GM21360 (cell line): ENCODE measurements around the gene DTNBP1.

ENCODE experiments used
- ATAC-seq: cut with Tn5 transposase; IDR thresholded peaks from one replicate; pipeline ENCODE4 v1.9.1; 2021; ENCODE audit warnings: mild to moderate bottlenecking, moderate library complexity; ENCODE audit not compliant: unreplicated experiment

DTNBP1 gene

DNA sequence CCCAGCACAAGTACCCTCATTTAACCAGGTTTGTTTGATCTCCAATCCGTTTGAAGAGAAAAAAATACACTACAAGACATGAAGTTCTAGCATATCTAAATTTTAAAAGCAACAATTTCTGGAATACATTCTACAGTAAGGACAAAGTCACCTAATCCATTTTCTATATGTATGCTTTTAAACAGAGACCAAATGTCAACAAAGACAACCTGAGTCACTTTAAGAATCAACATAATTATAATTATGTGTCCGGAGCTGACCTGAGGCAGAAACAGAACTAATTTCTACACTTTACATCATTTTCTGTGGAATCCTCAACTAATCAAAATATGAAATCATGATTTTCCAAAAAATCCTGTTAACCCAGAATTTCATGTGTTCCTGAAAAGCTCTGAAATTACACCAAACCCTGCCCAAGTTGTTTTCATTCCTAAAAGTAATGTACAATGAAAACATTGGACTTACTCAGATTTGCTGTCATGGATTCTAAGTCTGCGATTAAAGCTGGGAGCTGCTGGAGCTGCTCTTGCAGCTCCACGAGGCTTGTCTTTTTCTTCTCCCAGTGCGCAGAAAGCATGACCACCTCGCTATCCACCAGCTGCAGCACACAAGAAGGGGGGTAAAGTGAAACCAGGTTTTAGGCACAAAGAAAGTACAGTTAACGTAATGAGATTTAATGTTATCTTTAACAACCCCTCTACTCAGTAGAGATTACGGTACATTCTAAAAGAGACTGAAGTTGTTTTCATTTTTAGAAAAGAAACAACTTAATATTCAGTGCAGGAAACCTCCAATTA, 35.8 kb downstream of the DTNBP1 start:
- ATAC-seq: no peak

DNA sequence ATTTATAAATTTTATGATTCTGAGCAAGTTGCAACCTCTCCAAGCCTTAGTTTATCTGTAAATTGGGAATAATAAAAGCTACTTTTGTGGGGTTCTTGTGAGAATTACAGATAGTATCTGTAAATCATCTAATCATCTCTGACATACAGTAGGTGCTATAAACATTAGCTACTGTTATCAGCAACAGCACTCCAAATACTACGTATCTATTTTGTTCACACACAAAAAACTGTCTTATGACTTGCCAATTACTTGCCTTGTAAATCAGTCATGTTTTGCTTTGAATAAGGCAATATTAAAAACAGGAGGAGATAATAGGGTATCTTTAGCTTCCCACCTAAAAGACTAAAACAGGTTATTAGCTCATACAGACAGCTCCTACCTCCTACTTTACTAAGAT, 36.7 kb downstream of the DTNBP1 start:
- ATAC-seq: no peak

DNA sequence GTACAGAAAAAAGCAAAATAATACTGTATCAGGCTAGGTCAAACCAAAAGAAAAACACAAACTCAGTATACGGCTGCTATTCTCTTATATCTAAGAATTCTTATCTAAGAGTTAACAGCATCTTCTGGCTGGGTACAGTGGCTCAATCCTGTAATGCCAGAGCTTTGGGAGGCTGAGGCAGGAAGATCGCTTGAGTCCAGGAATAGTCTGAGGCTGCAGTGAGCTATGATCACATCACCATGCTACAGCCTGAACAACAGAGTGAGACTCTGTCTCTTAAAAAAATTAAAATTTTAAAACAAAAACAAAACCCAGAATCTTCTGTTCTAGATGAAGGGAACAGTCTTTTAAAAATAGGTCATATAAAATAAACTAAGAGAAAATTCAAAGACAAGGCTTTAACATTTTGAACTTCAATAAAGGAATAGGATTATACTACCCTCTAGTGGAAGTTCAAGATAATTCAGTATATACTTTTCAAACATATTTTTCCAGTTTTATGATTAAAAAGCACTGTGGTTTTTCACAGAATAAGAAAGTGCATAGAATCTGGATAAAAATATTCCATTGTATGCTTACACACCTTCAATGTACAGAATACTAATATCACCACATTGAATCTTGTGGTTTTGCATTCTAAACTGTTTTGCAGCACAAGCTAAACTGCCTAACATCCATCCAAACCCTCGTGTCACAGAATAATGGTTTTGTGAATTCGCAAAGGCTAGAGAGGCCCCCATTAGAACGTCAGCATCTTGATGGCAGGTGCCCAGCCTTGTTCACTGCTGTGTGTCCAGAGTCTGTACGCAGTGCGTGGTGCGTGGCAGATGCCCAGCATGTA, 39.3 kb downstream of the DTNBP1 start:
- ATAC-seq: no peak

DNA sequence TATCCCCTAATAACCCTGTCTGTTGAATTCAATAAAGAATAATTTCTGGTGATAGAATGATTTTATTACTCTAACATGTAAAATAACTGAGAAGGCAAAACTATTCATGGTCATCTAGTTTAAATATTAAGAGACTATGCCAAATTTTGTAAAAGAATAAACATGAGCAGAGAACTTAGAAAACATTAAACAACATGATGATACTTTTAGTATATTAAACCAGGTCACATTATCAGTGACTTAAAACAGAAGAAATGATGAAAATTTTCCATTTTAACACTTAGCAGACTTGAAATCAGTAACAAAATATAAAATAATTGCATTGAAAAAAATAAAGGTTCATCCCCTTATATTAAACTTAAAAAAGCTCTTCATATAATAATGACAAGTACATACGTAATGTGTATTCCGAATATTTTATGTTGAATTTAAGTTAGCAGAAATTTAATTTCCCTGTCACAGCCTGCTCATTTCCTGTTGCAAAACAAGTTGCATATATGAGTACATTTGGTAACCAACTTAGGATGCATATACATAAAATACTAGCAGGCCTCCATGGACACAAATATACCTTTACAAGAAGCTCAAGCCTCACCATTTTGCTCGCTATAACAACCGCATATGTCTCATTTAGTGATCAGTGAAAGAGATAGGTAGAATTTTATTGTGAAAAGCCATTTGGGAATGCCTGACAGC, 40.6 kb downstream of the DTNBP1 start:
- ATAC-seq: no peak

DNA sequence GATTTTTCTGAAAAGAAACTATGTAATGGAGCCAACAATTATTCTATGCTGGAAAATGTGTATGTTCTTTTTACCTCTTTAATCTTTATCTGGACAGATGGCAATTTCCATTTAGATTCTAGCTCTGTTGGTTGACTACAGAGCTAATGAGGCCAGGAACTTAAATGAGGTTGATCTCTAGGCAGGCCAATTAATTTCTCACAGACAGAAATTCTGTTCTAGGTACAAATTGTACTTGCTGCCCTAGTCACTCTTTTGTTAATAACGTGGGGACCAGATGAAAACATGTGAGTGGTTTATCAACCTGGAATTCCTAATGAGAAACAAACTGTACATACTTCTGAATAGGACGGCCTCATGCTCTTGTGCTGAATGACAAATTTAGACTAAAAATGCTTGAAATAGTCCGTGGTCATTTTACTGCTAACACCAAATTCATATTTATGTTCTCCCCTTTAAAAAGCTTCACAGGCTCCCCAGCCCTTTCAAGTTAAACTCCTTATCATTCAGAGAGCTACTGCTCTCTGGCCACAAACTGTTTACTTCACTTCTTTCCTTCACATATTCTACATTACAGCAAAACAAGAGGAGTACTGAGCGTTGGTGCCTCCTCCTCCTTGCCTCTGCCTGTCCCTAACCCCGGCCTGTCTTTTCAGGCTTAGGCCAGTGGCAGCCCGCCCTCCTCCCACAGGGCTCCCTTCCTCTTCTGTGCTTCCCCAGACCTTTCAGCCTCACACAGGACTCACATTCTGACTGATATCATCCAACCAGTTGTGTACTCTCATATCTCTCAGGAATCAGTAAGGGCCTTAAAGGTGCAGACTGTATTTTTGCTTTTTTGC, 41.4 kb downstream of the DTNBP1 start:
- peak; percentile 97 for ATAC-seq

DNA sequence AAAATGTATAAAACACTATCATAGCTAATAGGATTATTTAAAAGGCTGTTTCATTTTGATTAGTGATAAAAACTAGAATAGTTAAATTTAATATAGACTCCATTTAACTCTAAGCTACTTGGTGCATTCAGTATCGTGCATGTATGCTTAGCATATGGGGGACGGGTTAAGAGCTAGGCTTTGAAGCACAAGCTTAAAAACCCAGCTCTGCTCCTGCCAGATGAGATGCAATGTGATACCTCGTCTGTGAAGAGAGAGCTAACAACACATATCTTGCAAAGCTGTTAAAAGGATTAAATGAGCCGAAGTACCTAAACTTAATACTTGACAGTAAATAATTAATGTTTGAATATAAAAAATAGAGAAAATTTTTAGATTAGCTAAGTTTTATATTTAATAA, 42.2 kb downstream of the DTNBP1 start:
- ATAC-seq: no peak

DNA sequence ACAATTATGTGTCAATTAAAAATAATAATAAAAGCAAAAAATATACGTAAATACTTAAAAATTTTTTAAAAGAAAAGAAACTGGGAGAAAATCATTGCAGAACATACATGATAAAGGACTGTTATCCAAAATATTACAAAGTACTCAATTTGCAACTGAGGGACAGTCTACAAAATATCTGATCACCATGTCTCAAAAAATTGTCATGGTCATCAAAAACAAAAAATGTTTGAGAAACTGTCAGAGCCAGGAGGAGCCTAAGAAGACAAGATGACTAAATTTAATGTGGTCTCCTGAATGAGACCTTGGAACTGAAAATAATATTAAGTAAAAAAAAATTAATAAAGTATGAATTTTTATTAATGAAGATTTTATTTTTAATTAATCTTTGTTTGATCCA, 43.5 kb downstream of the DTNBP1 start:
- no peak for ATAC-seq

DNA sequence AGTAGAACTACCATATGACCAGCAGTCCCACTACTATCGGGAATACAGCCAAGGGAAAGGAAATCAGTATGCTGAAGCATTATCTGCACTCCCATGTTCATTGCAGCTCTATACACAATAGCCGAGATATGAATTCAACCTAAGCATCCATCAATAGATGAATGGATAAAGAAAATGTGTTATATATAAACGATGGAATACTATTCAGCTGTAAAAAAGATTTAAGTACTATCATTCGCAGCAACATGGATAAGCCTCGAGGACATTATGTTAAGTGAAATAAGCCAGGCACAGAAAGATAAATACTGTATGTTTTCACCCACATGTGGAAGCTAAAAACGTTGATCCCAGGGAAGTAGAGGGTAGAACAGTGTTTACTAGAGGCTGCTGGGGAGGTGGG, 44.1 kb downstream of the DTNBP1 start:
- no peak for ATAC-seq

DNA sequence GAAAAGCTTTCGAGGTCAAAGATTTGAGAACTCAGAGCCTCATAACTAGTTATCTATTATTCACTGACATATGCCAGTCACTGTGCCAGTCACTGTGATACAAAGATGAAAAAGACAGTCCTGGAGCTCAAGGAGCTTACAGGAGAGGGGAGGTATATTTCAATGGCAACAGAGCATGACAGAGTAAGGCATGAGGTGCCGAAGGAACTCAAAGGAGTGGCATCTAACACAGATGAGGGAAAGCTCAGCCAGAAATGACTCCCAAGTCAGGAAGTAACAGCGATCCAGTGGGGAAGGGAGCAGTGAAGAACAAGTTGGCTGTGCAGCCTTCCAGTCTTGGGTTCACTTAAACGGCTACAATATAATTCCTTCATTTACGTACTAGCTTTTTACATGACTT, 46.6 kb downstream of the DTNBP1 start:
- ATAC-seq: no peak

DNA sequence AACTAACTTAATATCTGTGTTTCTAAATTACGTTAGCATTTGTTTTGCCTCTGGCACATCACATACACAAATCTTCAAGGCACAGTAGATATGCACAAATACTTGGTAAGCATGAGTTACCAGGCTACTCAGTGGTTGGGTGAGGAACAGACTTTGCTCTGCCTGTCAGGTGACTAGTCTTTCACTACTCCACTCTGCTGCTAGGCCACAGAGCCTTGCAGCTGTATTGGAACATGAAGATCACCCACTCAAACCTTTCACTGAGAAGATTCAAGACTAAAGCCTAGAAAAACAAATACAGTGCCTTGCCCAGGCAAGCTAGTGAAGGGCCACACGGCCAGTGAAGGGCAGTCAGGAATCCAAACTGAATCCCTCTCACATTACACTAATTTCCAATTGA, 47.0 kb downstream of the DTNBP1 start:
- ATAC-seq: no peak

DNA sequence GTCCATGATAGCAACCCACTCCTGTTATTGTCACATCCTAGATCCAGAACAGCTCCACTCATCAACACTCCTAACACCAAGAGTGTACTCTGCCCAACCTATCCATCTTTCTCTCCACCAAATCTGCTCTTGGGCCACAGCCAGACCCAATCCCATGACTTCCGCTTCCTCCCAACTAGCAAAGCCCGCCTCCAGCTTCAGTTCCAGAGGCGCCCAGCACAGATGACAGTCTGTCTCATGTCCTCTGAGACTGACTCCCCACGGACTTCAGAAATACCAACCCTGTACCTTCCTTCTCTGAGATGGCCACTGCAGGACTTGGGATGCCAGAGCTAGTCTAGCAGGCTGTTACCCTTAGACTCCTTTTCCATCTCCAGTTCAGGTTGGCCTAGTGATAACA, 48.6 kb downstream of the DTNBP1 start:
- ATAC-seq: no peak

DNA sequence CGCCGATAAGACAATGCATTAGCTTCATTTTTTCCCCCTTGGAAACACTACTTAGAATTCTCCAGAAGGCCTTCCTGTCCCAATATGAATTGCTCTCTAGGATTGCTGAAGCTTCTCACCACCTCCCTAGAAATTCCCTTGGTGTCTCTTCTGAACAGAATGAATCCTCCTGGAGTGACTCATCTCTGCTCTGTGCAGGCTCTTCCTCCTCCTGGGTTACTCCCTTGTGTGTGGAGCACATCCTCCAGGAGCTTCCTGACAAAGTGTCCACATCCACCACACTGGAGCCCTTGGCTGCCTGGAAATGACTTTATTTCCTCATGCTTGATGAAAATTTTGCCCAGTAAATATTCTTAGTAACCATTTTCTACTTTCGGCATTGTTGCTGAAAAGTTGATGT, 54.4 kb downstream of the DTNBP1 start:
- no peak for ATAC-seq

DNA sequence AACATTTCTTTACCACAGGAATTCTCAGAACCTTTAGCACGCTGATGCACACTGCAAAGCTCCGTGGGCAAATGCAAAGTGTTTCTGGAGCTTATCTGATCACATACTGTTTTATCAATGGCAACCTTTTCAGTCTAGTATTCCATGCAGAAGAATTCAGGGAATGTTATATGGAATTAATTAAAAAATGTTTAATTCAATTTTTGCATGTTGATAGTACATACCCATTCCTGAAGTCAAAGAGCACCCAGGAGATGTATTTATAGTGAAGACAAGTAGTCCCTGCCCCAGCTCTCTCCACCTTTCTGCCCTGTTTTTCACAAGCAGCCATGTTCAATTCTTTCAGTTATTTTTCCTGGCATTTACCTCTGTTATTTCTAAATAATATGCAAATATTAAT, 55.2 kb downstream of the DTNBP1 start:
- ATAC-seq: no peak

DNA sequence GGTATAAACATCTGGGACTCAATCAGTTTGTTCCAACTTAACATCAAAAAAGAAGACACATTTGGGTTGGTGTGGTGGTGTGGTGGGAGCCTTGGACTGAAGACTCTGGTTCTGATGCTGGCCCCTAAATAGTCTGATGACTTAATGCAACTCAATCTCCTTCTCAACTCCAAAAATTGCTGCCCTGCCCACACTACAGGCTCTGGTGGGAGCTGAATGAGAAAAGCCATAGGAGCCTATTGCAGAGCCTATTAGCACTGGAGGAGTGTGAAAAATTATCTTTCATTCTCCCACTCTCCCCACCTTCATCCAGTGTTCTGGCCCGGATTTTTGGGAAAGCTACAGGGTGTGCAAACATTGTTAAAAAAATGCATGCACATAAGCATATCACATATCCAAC, 56.5 kb downstream of the DTNBP1 start:
- ATAC-seq: no peak

DNA sequence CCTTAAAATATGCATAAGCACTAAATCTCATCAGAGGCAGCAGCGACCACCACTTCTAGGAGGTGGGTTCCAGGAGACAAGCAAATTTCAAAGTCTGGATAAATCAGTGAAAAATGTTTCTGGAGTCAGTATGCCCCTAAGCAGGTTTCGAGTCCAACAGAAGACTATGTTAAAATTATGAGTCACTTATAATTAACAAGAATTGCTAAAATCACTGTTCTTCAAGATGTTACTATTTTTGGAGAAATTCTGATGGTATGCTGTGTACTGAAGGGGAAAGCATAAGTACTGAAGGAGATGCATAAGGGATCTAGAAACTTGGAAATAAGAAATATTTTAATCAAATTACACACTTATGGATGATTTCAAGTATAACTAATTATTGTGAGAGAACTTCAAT, 58.0 kb downstream of the DTNBP1 start:
- no peak for ATAC-seq

DNA sequence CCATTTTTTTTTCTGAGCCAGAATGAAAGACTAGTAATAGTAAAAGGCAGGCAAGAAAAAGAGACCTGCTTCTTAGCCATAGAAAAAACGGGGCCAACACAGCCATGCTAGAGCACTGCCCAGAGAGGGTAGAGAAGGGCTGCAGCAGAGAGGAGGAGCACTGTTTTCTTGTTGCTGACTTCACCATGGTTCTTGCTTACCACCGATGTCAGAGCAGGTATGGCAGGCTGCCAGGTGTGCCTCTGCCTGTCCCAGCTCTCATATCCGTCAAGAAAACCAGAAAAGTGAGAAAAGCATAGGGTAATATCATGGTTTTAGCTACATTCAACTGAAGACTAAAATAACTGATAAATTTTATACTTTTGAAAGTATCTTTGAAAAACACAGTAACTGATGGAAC, 60.7 kb downstream of the DTNBP1 start:
- no peak for ATAC-seq

DNA sequence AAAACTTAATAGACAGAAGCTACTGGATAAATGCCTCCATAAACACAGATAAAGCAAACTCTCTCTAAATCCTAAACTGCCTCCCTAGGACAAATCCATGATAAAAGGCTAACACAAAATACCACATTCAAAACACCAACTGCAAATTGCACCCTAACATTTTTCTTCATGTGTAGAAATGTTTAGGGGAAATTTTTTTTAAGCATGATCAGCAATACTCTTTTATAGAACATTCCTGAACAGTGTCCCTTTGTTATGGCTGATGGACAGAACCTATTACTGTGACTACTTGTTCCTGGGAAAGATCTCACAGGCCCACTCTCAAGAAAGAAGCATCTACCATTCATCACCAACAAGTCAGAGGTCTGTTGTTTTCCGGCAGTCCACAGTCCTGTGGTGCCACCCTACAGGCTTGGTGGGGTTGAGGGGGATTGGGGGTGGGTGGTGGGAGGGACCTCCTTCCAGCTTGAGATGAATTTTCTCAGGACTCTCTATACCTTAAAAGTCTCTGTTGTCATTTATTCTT, 64.5 kb downstream of the DTNBP1 start:
- no peak for ATAC-seq

DNA sequence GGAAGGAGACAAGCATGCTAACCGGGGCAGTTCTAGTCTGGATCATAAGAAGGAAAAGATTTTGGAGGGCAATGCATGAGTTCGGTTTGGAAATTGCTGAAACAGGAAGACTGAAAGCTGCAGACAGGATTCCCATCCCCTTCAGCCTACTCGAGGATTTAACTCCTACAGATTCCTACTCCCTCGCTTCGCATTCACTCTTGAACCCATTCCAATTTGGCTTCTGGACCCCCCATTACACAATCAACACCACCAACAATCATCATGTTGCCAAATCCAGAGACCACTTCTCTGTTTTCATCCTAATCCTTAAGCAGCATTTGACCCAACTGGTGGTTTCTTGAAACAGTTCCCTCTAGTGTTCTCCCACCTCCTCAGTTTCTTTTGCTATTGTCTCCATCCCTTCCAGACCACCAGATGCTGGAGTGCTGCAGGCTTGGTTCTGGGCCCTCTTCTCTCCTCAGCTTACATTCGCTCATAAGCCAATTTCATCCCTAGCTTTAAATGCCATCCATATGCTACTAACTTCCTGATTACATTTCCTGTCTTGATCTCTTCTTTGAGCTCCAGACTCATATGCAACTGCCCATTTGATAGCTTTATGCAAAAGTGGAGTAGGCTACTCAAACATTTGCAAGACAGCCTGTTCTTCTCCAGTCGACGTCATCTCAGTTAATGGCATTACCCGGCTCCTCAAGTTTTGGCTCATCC, 66.5 kb downstream of the DTNBP1 start:
- ATAC-seq: no peak

DNA sequence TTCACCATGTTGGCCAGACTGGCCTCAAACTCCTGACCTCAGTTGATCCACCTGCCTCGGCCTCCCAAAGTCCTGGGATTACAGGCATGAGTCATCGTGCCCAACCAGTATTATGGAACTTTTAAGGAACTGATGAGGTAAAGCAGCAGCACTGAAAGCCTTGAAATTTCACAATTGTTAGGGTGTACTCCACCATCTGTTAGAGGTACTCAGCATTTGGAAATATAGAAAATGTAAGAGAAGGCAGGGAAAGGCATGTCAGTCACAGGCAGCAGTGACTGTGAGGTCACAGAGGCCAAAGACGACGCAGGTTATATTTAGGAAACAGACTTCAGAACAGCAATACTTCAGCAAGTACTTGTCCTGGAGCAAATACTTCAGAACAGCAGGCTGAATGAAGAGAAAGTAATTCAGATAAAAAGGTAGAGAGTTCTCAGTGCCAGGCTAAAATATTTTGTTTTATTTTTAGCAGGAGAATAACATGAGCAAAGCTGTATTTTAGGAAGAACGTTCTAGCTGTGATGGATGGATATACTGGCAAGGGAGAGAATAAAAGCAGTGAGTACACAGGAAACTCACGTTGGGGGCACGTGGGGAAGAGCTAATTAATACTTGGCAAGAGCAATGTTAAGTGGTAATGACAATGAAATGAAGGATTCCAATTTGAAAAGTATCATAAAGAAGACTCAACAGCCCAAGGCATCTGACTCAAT, 67.2 kb downstream of the DTNBP1 start:
- no peak for ATAC-seq
